H9 (cell line): ENCODE data around the gene TCTA. TPM values are rescaled to one million over a fixed set of nuclear protein-coding genes. Genes with fewer than 3 reads are reported as not detected.

Experiments used
- DNase-seq: peaks from one replicate; pipeline ENCODE4 v3.0.0-alpha.2; 2017
- H2AFZ ChIP-seq: one replicate; pipeline ENCODE4 v1.6.1; 2013; ENCODE audit warnings: mild to moderate bottlenecking, low read length, control low read depth, moderate library complexity
- H2AK5ac ChIP-seq: 2 replicates; pipeline ENCODE4 v1.6.1; 2013; ENCODE audit warnings: low read length, control low read depth, mixed read lengths; ENCODE audit not compliant: insufficient read length
- H2BK120ac ChIP-seq: one replicate; pipeline ENCODE4 v1.6.1; 2013; ENCODE audit warnings: low read depth, mild to moderate bottlenecking, low read length, control low read depth, inconsistent platforms; ENCODE audit not compliant: poor library complexity, severe bottlenecking
- H2BK12ac ChIP-seq: 2 replicates; pipeline ENCODE4 v1.6.1; 2013; ENCODE audit warnings: low read length, control low read depth, mixed read lengths, low read depth; ENCODE audit not compliant: insufficient read length
- H2BK15ac ChIP-seq: 2 replicates; pipeline ENCODE4 v1.6.1; 2013; ENCODE audit warnings: low read depth, low read length, control low read depth
- H2BK20ac ChIP-seq: one replicate; pipeline ENCODE4 v1.6.1; 2013; ENCODE audit warnings: low read depth, mild to moderate bottlenecking, low read length, control low read depth, inconsistent platforms; ENCODE audit not compliant: poor library complexity, severe bottlenecking
- H2BK5ac ChIP-seq: 2 replicates; pipeline ENCODE4 v1.6.1; 2013; ENCODE audit warnings: low read length, control low read depth, mixed read lengths; ENCODE audit not compliant: insufficient read length
- H3K14ac ChIP-seq: 2 replicates; pipeline ENCODE4 v1.6.1; 2013; ENCODE audit warnings: low read length, control low read depth; ENCODE audit not compliant: insufficient read depth
- H3K18ac ChIP-seq: 2 replicates; pipeline ENCODE4 v1.6.1; 2013; ENCODE audit warnings: low read depth, mild to moderate bottlenecking, mixed read lengths, low read length, control low read depth; ENCODE audit not compliant: insufficient read length
- H3K23ac ChIP-seq: 2 replicates; pipeline ENCODE4 v1.6.1; 2013; ENCODE audit warnings: low read length, control low read depth, mixed read lengths, low read depth; ENCODE audit not compliant: insufficient read length
- H3K23me2 ChIP-seq: 2 replicates; pipeline ENCODE4 v1.6.1; 2013; ENCODE audit warnings: low read depth, mild to moderate bottlenecking, mixed read lengths, low read length, control low read depth; ENCODE audit not compliant: insufficient read length, poor library complexity, severe bottlenecking
- H3K27ac ChIP-seq: 2 replicates; pipeline ENCODE4 v1.5.1; 2013; ENCODE audit warnings: low read length, control low read depth, mixed read lengths, low read depth; ENCODE audit not compliant: insufficient read length
- H3K27me3 ChIP-seq: 2 replicates; pipeline ENCODE4 v1.6.1; 2013; ENCODE audit warnings: low read length, control low read depth, inconsistent platforms; ENCODE audit not compliant: insufficient read depth
- H3K4ac ChIP-seq: 2 replicates; pipeline ENCODE4 v1.6.1; 2013; ENCODE audit warnings: low read depth, mild to moderate bottlenecking, control low read depth, inconsistent platforms, low read length, moderate library complexity
- H3K4me1 ChIP-seq: 2 replicates; pipeline ENCODE4 v1.6.1; 2013; ENCODE audit warnings: low read length, control low read depth, inconsistent platforms; ENCODE audit not compliant: insufficient read depth
- H3K4me2 ChIP-seq: 2 replicates; pipeline ENCODE4 v1.6.1; 2013; ENCODE audit warnings: low read length, control low read depth, mixed read lengths; ENCODE audit not compliant: insufficient read length, insufficient read depth
- H3K56ac ChIP-seq: 2 replicates; pipeline ENCODE4 v1.6.1; 2013; ENCODE audit warnings: low read depth, mild to moderate bottlenecking, mixed read lengths, low read length, control low read depth; ENCODE audit not compliant: insufficient read length
- H3K79me1 ChIP-seq: 2 replicates; pipeline ENCODE4 v1.6.1; 2013; ENCODE audit warnings: low read depth, mild to moderate bottlenecking, moderate library complexity, low read length, control low read depth, inconsistent platforms; ENCODE audit not compliant: insufficient read depth, poor library complexity, severe bottlenecking
- H3K79me2 ChIP-seq: 2 replicates; pipeline ENCODE4 v1.6.1; 2013; ENCODE audit warnings: low read length, control low read depth, inconsistent platforms; ENCODE audit not compliant: insufficient read depth
- H3K9ac ChIP-seq: 2 replicates; pipeline ENCODE4 v1.6.1; 2013; ENCODE audit warnings: low read length, control low read depth, mixed read lengths; ENCODE audit not compliant: insufficient read length; ENCODE audit errors: extremely low read depth
- H3K9me3 ChIP-seq: one replicate; pipeline ENCODE4 v1.6.1; 2013; ENCODE audit warnings: low read depth, low read length, inconsistent platforms; ENCODE audit not compliant: control insufficient read depth
- H3T11ph ChIP-seq: one replicate; pipeline ENCODE4 v1.6.1; 2013; ENCODE audit warnings: mild to moderate bottlenecking, low read length, control low read depth, inconsistent platforms
- H4K20me1 ChIP-seq: one replicate; pipeline ENCODE4 v1.6.1; 2013; ENCODE audit not compliant: control insufficient read depth, insufficient read length, insufficient read depth
- H4K5ac ChIP-seq: 2 replicates; pipeline ENCODE4 v1.6.1; 2013; ENCODE audit warnings: low read depth, mild to moderate bottlenecking, mixed read lengths, low read length, control low read depth; ENCODE audit not compliant: insufficient read length
- H4K8ac ChIP-seq: replicated peaks from 2 replicates; pipeline ENCODE4 v1.6.1; 2013; ENCODE audit warnings: low read length, control low read depth, mixed read lengths, low read depth; ENCODE audit not compliant: insufficient read length
- H4K91ac ChIP-seq: 2 replicates; pipeline ENCODE4 v1.6.1; 2013; ENCODE audit warnings: low read depth, mild to moderate bottlenecking, moderate library complexity, mixed read lengths, low read length, control low read depth; ENCODE audit not compliant: insufficient read length
- H3K27ac Mint-ChIP-seq, 3 experiments: 2 replicates in 2 of 3; 3 replicates in 1 of 3; pipeline ENCODE4 v1.8.0; 2020 to 2021; ENCODE audit warnings: mixed read lengths in 3 of 3, mild to moderate bottlenecking in 1 of 3, moderate library complexity in 1 of 3
- H3K27me3 Mint-ChIP-seq: 2 replicates; pipeline ENCODE4 v1.8.0; 2021; ENCODE audit warnings: low read depth, mild to moderate bottlenecking, moderate library complexity, mixed read lengths
- H3K36me3 Mint-ChIP-seq, 3 experiments: 2 replicates in 2 of 3; 3 replicates in 1 of 3; pipeline ENCODE4 v1.8.0; 2020 to 2021; ENCODE audit warnings: low read depth in 3 of 3, mixed read lengths in 3 of 3; ENCODE audit not compliant: insufficient read depth in 1 of 3
- H3K4me1 Mint-ChIP-seq, 2 experiments: 2 replicates each; pipeline ENCODE4 v1.8.0; 2020; ENCODE audit warnings: mixed read lengths in 2 of 2
- H3K4me3 Mint-ChIP-seq, 2 experiments: 2 replicates in 1 of 2; 3 replicates in 1 of 2; pipeline ENCODE4 v1.8.0; 2020 to 2021; ENCODE audit warnings: mild to moderate bottlenecking in 2 of 2, mixed read lengths in 2 of 2, moderate library complexity in 1 of 2
- H3K9me3 Mint-ChIP-seq, 2 experiments: 2 replicates in 1 of 2; 3 replicates in 1 of 2; pipeline ENCODE4 v1.8.0; 2020; ENCODE audit warnings: mild to moderate bottlenecking in 2 of 2, mixed read lengths in 2 of 2, moderate library complexity in 1 of 2
- WGBS: extraction: QIAGEN DNeasy Blood & Tissue Kit; methylation state at CpG from one replicate; pipeline ENCODE4 v1.1.7; 2013; ENCODE audit warnings: missing lambda C conversion rate, low lambda C conversion rate, mixed read lengths; ENCODE audit not compliant: insufficient read length; ENCODE audit errors: extremely low coverage; 5-methylcytosine and 5-hydroxymethylcytosine counted together
- total RNA-seq: library from RNA; stranded (reverse); gene quantifications from 2 replicates; pipeline ENCODE4 v1.2.1, GENCODE V29; 2021
- TF ChIP-seq, protein P1 (sequence below): fragments of 200-600 bp; sonication (generic); conservative IDR thresholded peaks from 3 replicates; pipeline ENCODE4 v1.8.0; 2021; ENCODE audit warnings: antibody characterized with exemption, mild to moderate bottlenecking

The TCTA gene
- total RNA-seq, 1 experiment from 2014 or later: 11.2 TPM

DNA sequence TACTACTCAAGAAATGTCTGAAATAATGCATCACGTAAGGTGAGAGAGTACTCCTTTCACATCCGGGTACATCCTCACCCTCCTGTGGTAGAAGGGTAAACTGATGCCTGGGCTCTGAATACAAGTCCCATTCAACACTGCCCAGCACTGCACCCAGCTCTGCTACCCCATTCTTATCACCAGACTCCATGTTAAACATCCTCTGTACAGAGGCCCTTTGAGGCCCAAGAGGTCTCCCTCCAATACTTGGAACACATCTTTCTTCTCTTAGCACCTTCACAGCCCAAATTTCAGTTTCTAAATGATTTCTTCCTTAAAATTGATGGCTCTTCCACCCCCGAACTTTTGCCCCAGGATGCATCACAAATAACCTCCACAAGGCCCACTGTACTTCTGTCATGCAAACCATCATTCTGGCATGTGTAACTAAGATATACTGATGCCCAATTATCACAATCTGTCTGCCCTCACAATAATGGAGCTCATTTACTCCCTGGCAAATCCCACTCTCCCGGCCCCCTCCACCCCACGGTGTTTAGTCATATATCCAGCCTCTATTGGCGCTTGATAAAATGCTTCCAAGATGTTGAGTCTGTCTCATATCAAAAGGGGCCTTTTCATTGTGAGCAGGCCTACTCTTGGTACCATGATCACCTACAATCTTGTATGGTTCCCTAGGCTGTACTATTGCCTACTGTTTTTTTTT lies 41.5 kb upstream of the TCTA start:
- Histone ChIP-seq H3K4me2 (no peak overlapping the region), H2AFZ (no peak overlapping the region), H3K4me1 (no peaks in the 10 kb centered on the region), H3K27me3 (no peaks in the 10 kb centered on the region; the same call in 1 of the 2 replicates), H3K79me2 (peaks cover 2% of the 10 kb centered on the region; the same call in 1 of the 2 replicates), H2AK5ac (no peak overlapping the region), H4K20me1 (peaks cover 4% of the 10 kb centered on the region), H3T11ph (no peak overlapping the region), H4K5ac (no peak overlapping the region), H3K27ac (no peak overlapping the region), H2BK120ac (no peak overlapping the region), H2BK12ac (no peak overlapping the region), H3K14ac (no peak overlapping the region), H2BK5ac (no peak overlapping the region), H2BK15ac (no peak overlapping the region), H3K23ac (no peak overlapping the region), H3K9ac (no peak overlapping the region), H3K4ac (no peak overlapping the region), H3K56ac (no peak overlapping the region), H3K9me3 (no peaks in the 10 kb centered on the region), H2BK20ac (no peak overlapping the region), H3K23me2 (no peaks in the 10 kb centered on the region), H4K8ac (no peak overlapping the region), H3K79me1 (peaks cover 14% of the 10 kb centered on the region), H3K18ac (no peak overlapping the region), H4K91ac (no peak overlapping the region)
- Mint-ChIP-seq H3K27ac (peak overlapping the region; percentile 0 to 18 (median 5); a peak in 4 of 7 replicates), H3K36me3 (peaks cover 51 to 80% (median 70%) of the 10 kb centered on the region in 3 experiments), H3K4me3 (no peak overlapping the region), H3K9me3 (no peaks in the 10 kb centered on the region), H3K4me1 (no peaks in the 10 kb centered on the region), H3K27me3 (no peaks in the 10 kb centered on the region)
- no CpG with 5 or more reads among the region's 6 CpGs for WGBS
- TF ChIP-seq, protein P1, sequence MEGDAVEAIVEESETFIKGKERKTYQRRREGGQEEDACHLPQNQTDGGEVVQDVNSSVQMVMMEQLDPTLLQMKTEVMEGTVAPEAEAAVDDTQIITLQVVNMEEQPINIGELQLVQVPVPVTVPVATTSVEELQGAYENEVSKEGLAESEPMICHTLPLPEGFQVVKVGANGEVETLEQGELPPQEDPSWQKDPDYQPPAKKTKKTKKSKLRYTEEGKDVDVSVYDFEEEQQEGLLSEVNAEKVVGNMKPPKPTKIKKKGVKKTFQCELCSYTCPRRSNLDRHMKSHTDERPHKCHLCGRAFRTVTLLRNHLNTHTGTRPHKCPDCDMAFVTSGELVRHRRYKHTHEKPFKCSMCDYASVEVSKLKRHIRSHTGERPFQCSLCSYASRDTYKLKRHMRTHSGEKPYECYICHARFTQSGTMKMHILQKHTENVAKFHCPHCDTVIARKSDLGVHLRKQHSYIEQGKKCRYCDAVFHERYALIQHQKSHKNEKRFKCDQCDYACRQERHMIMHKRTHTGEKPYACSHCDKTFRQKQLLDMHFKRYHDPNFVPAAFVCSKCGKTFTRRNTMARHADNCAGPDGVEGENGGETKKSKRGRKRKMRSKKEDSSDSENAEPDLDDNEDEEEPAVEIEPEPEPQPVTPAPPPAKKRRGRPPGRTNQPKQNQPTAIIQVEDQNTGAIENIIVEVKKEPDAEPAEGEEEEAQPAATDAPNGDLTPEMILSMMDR: no peak
- no peak for DNase-seq
